Gastroesophageal sphincter (tissue), 4 donors: Measurements from ENCODE around the gene INO80B. TPM values are rescaled to one million over a fixed set of nuclear protein-coding genes. Genes with fewer than 3 reads are reported as not detected.
"Not testable (repeated sequence)": the region's sequence is repeated elsewhere in the genome, so short reads cannot be mapped to it uniquely, and the experiment has no call there.

Source experiments
- ATAC-seq: fragments of 150-250 bp; one replicate; pipeline ENCODE4 v1.9.1; 2016; ENCODE audit warnings: mild to moderate bottlenecking, moderate library complexity
- H3K27ac ChIP-seq, 4 donors: fragments of 200-600 bp; sonication (generic) in 3 of 4; 1 replicate in 3 of 4; 2 replicates in 1 of 4; pipeline ENCODE4 v1.5.1; 2016 to 2019
- H3K27me3 ChIP-seq: fragments of 200-600 bp; sonication (generic); one replicate; pipeline ENCODE4 v1.5.1; 2019
- H3K36me3 ChIP-seq, 2 donors: fragments of 200-600 bp; sonication (generic); one replicate each; pipeline ENCODE4 v1.5.1; 2019; ENCODE audit warnings: control low read depth in 1 of 2
- H3K4me1 ChIP-seq, 3 donors: fragments of 200-600 bp; sonication (generic); 1 replicate in 2 of 3; 2 replicates in 1 of 3; pipeline ENCODE4 v1.5.1; 2016 to 2019; ENCODE audit warnings: control low read depth in 2 of 3
- H3K4me3 ChIP-seq, 2 donors: fragments of 200-600 bp; sonication (generic); one replicate each; pipeline ENCODE4 v1.5.1; 2019; ENCODE audit warnings: mild to moderate bottlenecking in 1 of 2, moderate library complexity in 1 of 2
- H3K9me3 ChIP-seq, 3 donors: fragments of 200-600 bp; sonication (generic); one replicate each; pipeline ENCODE4 v1.5.1; 2017 to 2019; ENCODE audit warnings: control low read depth in 2 of 3
- CTCF ChIP-seq, 4 experiments: fragments of 200-600 bp in 2 of 4; fragments of 450-650 bp in 2 of 4; sonication (generic) in 1 of 4; IDR thresholded peaks; one replicate each; pipeline ENCODE4 v1.5.1; 2017 to 2019; ENCODE audit warnings: antibody characterized with exemption in 4 of 4, mild to moderate bottlenecking in 2 of 4, moderate library complexity in 2 of 4
- EP300 ChIP-seq: sonication (generic); formaldehyde crosslinking; IDR thresholded peaks from one replicate; pipeline ENCODE4 v1.6.1; 2017; ENCODE audit warnings: antibody characterized with exemption, mild to moderate bottlenecking
- POLR2A ChIP-seq, 2 donors: fragments of 450-650 bp; IDR thresholded peaks; one replicate each; pipeline ENCODE4 v1.6.1; 2017; ENCODE audit warnings: antibody characterized with exemption in 2 of 2, mild to moderate bottlenecking in 2 of 2, moderate library complexity in 1 of 2
- POLR2AphosphoS5 ChIP-seq: sonication (generic); formaldehyde crosslinking; IDR thresholded peaks from one replicate; pipeline ENCODE4 v1.6.1; 2017; ENCODE audit warnings: antibody characterized with exemption
- WGBS, 2 donors: methylation state at CpG; one replicate each; pipeline ENCODE4 v1.1.5; 2018; ENCODE audit warnings: low coverage in 1 of 2; 5-methylcytosine and 5-hydroxymethylcytosine counted together
- total RNA-seq, 4 donors: library from RNA; depleted of rRNA; stranded (reverse); fragments of >200 nt; gene quantifications; one replicate each; pipeline ENCODE4 v1.1.0, GENCODE V29; 2016

Gene INO80B
- total RNA-seq, 4 donors from 2014 or later = 14.3 to 26.4 (median 19.2) TPM

GRCh38 chr2:74417763-74418162, 37.1 kb upstream of the INO80B start:
- H3K4me3 ChIP-seq = no peak overlapping the region
- no peaks in the 10 kb centered on the region for H3K36me3 ChIP-seq
- peaks cover 0 to 55% (median 9%) of the 10 kb centered on the region in 3 donors for H3K4me1 ChIP-seq
- TF ChIP-seq CTCF (IDR thresholded peaks at IDR 0.05) (no peak), POLR2AphosphoS5 (no peak), EP300 (no peak), POLR2A (IDR thresholded peaks at IDR 0.05) (no peak)
- no peak overlapping the region for H3K27ac ChIP-seq
- no peaks in the 10 kb centered on the region for H3K27me3 ChIP-seq
- WGBS, 2 donors = 87 to 91% methylated on average over 3 of the region's 6 CpGs
- no peak for ATAC-seq
- no peaks in the 10 kb centered on the region for H3K9me3 ChIP-seq

DNA sequence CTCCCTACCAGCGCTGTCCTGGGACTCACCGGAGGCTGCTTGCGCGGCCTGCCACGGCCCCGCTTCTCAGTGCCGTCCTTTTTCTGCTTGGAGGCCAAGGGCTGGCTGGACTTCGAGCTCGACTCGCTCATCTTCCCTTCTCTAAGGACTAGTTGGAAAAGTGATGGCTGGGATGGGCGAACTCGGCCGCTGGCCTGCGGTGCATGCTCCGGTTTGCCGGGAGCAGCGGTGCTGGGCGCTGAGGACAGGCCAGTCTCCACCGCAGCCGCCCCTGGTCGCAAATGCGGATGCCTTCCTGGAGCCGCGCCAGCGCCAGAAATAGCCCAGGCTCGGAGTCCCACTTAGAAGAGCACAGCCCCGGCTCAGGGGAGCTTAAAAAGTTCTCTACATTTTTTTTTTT, 36.6 kb upstream of the INO80B start:
- no peak overlapping the region for H3K4me3 ChIP-seq
- TF ChIP-seq POLR2A (IDR thresholded peaks at IDR 0.05) = no peak
- no peak for TF ChIP-seq EP300
- no peak for TF ChIP-seq CTCF (IDR thresholded peaks at IDR 0.05)
- TF ChIP-seq POLR2AphosphoS5 = no peak
- H3K36me3 ChIP-seq = no peaks in the 10 kb centered on the region
- no peak for ATAC-seq
- WGBS, 2 donors = no CpG with 5 or more reads among the region's 27 CpGs
- no peaks in the 10 kb centered on the region for H3K9me3 ChIP-seq
- H3K4me1 ChIP-seq = peaks cover 0 to 53% (median 9%) of the 10 kb centered on the region in 3 donors
- no peaks in the 10 kb centered on the region for H3K27me3 ChIP-seq
- no peak overlapping the region for H3K27ac ChIP-seq

DNA sequence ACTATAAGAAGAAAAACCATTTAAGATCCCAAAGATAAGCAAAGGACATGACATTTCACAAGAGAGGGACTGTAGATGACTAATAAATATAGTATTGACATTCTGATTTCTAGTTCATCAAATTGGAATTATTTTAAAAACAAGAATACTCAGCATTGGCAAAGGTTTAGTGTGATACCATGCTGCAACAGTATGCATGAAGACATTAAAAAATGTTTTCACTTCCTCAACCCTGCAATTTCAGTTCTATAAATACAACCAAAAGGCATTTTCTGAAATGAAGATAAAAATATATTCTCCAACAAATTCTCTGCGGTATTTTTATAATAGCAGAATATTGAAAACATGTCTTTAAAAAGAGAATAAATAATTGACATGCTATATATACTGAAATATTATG, 35.5 kb upstream of the INO80B start:
- 81 to 88% methylated on average over 1 of the region's 1 CpG for WGBS, 2 donors
- Histone ChIP-seq H3K27ac (no peak overlapping the region), H3K36me3 (no peaks in the 10 kb centered on the region), H3K9me3 (no peaks in the 10 kb centered on the region), H3K4me3 (no peak overlapping the region), H3K4me1 (peaks cover 0 to 45% (median 5%) of the 10 kb centered on the region in 3 donors), H3K27me3 (no peaks in the 10 kb centered on the region)
- TF ChIP-seq CTCF (IDR thresholded peaks at IDR 0.05) = no peak
- TF ChIP-seq POLR2A (IDR thresholded peaks at IDR 0.05) = no peak
- no peak for TF ChIP-seq EP300
- no peak for TF ChIP-seq POLR2AphosphoS5
- ATAC-seq = no peak

- no peaks in the 10 kb centered on the region for H3K9me3 ChIP-seq
- H3K4me1 ChIP-seq = peaks cover 0 to 38% (median 0%) of the 10 kb centered on the region in 3 donors
- 78 to 90% methylated on average over 2 of the region's 2 CpGs for WGBS, 2 donors
- H3K36me3 ChIP-seq = peaks cover 0 to 6% of the 10 kb centered on the region in 2 donors
- TF ChIP-seq POLR2A (IDR thresholded peaks at IDR 0.05) = no peak
- no peak for TF ChIP-seq EP300
- no peak for TF ChIP-seq CTCF (IDR thresholded peaks at IDR 0.05)
- no peak for TF ChIP-seq POLR2AphosphoS5
- no peak overlapping the region for H3K4me3 ChIP-seq
- no peaks in the 10 kb centered on the region for H3K27me3 ChIP-seq
- H3K27ac ChIP-seq = no peak overlapping the region
- no peak for ATAC-seq
These were observed 34.9 kb upstream of the INO80B start for GRCh38 chr2:74420006-74420405.

DNA sequence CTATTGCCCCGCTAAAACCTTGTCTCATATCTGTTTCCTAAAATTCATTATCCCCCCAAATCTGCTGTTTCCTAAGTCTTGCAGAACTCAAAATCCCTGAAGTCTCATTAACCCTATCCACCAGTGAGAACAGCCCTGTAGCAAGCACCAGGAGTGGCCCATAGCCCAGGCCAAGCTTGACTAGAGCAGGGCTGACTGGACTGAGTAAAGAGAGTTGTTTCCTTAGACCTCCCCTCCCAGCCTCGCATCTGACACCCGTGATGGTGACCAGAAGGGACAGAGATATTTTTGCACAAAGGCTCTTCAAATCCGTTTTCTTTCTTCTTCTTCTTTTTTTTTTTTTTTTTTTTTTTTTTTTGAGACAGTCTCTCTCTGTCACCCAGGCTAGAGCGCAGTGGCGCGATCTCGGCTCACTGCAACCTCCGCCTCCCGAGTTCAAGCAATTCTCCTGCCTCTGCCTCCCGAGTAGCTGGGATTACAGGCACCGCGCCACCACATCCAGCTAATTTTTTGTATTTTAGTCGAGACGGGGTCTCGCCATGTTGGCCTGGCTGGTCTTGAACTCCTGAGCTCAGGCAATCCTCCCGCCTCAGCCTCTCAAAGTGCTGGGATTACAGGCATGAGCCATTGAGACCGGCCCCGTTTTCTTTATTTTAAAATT, 34.3 kb upstream of the INO80B start:
- not testable (repeated sequence) for ATAC-seq, H3K9me3 ChIP-seq, H3K27me3 ChIP-seq
- H3K4me3 ChIP-seq = peak overlapping the region in 1 of 2 donors; percentile 75
- H3K27ac ChIP-seq = peak overlapping the region in 2 of 4 donors; percentile 78 to 80
- 76 to 81% methylated on average over 10 to 19 of the region's 19 CpGs for WGBS, 2 donors
- peaks cover 0 to 11% of the 10 kb centered on the region in 2 donors for H3K36me3 ChIP-seq
- peaks cover 0 to 32% (median 0%) of the 10 kb centered on the region in 3 donors for H3K4me1 ChIP-seq
